Measurements from ENCODE around the gene SLC1A7.

DNA sequence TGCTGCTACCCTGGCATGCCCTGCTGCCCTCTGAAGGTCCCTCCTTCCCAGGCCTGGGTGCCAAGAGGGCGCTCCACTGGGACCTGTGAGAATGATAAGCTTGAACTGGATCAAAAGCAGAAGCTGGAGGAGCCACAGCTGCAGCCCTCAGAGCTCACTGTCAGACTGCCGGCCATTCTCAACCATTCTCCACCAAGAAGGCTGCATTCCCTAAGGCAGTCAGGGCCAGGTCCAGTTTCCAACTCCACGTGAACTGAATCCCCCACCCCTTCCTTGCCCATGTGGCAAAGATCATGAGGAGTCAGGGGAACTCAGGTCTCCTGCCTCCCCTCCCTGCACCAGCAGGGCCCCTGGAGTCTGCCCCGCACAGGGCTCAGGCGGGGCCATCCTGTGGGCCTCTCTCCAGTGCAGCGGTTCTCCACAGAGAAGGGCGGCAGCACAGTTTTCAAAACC lies 19.5 kb downstream of the SLC1A7 start:
- TF ChIP-seq POLR2AphosphoS5 (IDR thresholded peaks at IDR 0.05; ENCODE audit: low read depth, low read length) (no peak), POLR2A (IDR thresholded peaks at IDR 0.05; ENCODE audit: low read depth, low read length) (no peak)
